ENCODE measurements around the gene SLCO2B1.

SLCO2B1 gene

DNA sequence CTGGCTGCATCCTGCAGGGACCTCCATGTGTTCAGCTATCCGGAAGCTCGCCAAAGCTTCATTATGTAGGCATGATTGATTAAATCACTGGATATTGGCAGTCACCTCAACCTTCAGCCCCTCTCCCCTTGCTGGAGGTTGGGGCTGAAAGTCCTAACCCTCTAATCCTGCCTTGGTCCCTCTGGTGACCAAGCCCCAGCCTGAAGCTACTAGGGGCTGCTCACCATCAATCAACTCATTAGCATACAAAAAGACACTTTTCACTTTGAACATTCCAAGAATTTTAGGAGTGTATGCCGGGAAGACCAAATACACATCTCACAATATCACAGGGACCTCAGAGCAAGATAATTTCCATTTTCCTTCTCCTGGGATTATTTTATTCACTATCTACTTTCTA lies 50.9 kb downstream of the SLCO2B1 start:
- POLR2A ChIA-PET: no interaction called here
- CTCF ChIA-PET: interaction anchor here (1.0 to 8.3 kb wide), 3 partner anchors 11 to 60 kb away, joined by 4 to 298 read pairs (median 5); no protein-coding TSS in a partner anchor
- H3K36me3 ChIP-seq (ENCODE audit: control insufficient read depth in 2 of 2, insufficient read depth in 1 of 2, low read length in 2 of 2): no peaks in the 10 kb centered on the region
- H3K4me1 ChIP-seq (ENCODE audit: control insufficient read depth, insufficient read depth, low read length): no peaks in the 10 kb centered on the region
- no peak overlapping the region for H3K27ac ChIP-seq (ENCODE audit: extremely low read depth, low read depth, low read length)
- H3K4me3 ChIP-seq (ENCODE audit: low read depth, low read length): no peak overlapping the region
- TF ChIP-seq ZNF354C (tag by site-specific recombination; IDR thresholded peaks at IDR 0.05; ENCODE audit: borderline replicate concordance, low read depth): no peak
- no peak for TF ChIP-seq OVOL3 (tag by site-specific recombination; IDR thresholded peaks at IDR 0.05)
- TF ChIP-seq ZNF473 (tag by site-specific recombination; IDR thresholded peaks at IDR 0.05): no peak
- no peak for TF ChIP-seq ZFP41 (tag by site-specific recombination; IDR thresholded peaks at IDR 0.05; ENCODE audit: borderline replicate concordance)
- TF ChIP-seq ZNF155 (tag by site-specific recombination; IDR thresholded peaks at IDR 0.05): no peak
- TF ChIP-seq, protein P1, sequence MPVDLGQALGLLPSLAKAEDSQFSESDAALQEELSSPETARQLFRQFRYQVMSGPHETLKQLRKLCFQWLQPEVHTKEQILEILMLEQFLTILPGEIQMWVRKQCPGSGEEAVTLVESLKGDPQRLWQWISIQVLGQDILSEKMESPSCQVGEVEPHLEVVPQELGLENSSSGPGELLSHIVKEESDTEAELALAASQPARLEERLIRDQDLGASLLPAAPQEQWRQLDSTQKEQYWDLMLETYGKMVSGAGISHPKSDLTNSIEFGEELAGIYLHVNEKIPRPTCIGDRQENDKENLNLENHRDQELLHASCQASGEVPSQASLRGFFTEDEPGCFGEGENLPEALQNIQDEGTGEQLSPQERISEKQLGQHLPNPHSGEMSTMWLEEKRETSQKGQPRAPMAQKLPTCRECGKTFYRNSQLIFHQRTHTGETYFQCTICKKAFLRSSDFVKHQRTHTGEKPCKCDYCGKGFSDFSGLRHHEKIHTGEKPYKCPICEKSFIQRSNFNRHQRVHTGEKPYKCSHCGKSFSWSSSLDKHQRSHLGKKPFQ (tag by site-specific recombination; IDR thresholded peaks at IDR 0.05): no peak
- TF ChIP-seq, protein P2, sequence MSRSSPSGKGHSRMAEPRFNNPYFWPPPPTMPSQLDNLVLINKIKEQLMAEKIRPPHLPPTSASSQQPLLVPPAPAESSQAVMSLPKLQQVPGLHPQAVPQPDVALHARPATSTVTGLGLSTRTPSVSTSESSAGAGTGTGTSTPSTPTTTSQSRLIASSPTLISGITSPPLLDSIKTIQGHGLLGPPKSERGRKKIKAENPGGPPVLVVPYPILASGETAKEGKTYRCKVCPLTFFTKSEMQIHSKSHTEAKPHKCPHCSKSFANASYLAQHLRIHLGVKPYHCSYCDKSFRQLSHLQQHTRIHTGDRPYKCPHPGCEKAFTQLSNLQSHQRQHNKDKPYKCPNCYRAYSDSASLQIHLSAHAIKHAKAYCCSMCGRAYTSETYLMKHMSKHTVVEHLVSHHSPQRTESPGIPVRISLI (tag by site-specific recombination; IDR thresholded peaks at IDR 0.05): no peak
- TF ChIP-seq, protein P3, sequence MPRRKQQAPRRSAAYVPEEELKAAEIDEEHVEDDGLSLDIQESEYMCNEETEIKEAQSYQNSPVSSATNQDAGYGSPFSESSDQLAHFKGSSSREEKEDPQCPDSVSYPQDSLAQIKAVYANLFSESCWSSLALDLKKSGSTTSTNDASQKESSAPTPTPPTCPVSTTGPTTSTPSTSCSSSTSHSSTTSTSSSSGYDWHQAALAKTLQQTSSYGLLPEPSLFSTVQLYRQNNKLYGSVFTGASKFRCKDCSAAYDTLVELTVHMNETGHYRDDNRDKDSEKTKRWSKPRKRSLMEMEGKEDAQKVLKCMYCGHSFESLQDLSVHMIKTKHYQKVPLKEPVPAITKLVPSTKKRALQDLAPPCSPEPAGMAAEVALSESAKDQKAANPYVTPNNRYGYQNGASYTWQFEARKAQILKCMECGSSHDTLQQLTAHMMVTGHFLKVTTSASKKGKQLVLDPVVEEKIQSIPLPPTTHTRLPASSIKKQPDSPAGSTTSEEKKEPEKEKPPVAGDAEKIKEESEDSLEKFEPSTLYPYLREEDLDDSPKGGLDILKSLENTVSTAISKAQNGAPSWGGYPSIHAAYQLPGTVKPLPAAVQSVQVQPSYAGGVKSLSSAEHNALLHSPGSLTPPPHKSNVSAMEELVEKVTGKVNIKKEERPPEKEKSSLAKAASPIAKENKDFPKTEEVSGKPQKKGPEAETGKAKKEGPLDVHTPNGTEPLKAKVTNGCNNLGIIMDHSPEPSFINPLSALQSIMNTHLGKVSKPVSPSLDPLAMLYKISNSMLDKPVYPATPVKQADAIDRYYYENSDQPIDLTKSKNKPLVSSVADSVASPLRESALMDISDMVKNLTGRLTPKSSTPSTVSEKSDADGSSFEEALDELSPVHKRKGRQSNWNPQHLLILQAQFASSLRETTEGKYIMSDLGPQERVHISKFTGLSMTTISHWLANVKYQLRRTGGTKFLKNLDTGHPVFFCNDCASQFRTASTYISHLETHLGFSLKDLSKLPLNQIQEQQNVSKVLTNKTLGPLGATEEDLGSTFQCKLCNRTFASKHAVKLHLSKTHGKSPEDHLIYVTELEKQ (tag by site-specific recombination; IDR thresholded peaks at IDR 0.05; ENCODE audit: borderline replicate concordance): no peak
- no peak for TF ChIP-seq SP3 (tag by site-specific recombination; IDR thresholded peaks at IDR 0.05)
- TF ChIP-seq ZNF791 (tag by site-specific recombination; IDR thresholded peaks at IDR 0.05): no peak
- TF ChIP-seq, protein P4, sequence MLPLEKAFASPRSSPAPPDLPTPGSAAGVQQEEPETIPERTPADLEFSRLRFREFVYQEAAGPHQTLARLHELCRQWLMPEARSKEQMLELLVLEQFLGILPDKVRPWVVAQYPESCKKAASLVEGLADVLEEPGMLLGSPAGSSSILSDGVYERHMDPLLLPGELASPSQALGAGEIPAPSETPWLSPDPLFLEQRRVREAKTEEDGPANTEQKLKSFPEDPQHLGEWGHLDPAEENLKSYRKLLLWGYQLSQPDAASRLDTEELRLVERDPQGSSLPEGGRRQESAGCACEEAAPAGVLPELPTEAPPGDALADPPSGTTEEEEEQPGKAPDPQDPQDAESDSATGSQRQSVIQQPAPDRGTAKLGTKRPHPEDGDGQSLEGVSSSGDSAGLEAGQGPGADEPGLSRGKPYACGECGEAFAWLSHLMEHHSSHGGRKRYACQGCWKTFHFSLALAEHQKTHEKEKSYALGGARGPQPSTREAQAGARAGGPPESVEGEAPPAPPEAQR (tag by site-specific recombination; IDR thresholded peaks at IDR 0.05): no peak
- TF ChIP-seq ZNF549 (tag by site-specific recombination; IDR thresholded peaks at IDR 0.05): no peak
- TF ChIP-seq, protein P5, sequence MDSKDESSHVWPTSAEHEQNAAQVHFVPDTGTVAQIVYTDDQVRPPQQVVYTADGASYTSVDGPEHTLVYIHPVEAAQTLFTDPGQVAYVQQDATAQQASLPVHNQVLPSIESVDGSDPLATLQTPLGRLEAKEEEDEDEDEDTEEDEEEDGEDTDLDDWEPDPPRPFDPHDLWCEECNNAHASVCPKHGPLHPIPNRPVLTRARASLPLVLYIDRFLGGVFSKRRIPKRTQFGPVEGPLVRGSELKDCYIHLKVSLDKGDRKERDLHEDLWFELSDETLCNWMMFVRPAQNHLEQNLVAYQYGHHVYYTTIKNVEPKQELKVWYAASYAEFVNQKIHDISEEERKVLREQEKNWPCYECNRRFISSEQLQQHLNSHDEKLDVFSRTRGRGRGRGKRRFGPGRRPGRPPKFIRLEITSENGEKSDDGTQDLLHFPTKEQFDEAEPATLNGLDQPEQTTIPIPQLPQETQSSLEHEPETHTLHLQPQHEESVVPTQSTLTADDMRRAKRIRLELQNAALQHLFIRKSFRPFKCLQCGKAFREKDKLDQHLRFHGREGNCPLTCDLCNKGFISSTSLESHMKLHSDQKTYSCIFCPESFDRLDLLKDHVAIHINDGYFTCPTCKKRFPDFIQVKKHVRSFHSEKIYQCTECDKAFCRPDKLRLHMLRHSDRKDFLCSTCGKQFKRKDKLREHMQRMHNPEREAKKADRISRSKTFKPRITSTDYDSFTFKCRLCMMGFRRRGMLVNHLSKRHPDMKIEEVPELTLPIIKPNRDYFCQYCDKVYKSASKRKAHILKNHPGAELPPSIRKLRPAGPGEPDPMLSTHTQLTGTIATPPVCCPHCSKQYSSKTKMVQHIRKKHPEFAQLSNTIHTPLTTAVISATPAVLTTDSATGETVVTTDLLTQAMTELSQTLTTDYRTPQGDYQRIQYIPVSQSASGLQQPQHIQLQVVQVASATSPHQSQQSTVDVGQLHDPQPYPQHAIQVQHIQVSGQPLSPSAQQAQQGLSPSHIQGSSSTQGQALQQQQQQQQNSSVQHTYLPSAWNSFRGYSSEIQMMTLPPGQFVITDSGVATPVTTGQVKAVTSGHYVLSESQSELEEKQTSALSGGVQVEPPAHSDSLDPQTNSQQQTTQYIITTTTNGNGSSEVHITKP (tag by site-specific recombination; IDR thresholded peaks at IDR 0.05): no peak
- TF ChIP-seq, protein P6, sequence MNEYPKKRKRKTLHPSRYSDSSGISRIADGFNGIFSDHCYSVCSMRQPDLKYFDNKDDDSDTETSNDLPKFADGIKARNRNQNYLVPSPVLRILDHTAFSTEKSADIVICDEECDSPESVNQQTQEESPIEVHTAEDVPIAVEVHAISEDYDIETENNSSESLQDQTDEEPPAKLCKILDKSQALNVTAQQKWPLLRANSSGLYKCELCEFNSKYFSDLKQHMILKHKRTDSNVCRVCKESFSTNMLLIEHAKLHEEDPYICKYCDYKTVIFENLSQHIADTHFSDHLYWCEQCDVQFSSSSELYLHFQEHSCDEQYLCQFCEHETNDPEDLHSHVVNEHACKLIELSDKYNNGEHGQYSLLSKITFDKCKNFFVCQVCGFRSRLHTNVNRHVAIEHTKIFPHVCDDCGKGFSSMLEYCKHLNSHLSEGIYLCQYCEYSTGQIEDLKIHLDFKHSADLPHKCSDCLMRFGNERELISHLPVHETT (tag by site-specific recombination; IDR thresholded peaks at IDR 0.05): no peak
- TF ChIP-seq YY2 (tag by site-specific recombination; IDR thresholded peaks at IDR 0.05): no peak
- TF ChIP-seq MZF1 (tag by site-specific recombination; IDR thresholded peaks at IDR 0.05; ENCODE audit: borderline replicate concordance): no peak
- TF ChIP-seq ZNF558 (tag by site-specific recombination; IDR thresholded peaks at IDR 0.05): no peak
- no peaks in the 10 kb centered on the region for H3K9me3 ChIP-seq (ENCODE audit: control insufficient read depth, insufficient read depth, low read depth, low read length)

Data from HEK293 (cell line).